Mucosa of descending colon (tissue), 3 donors: ENCODE results near the gene WNK2. TPM values are rescaled to one million over a fixed set of nuclear protein-coding genes. Genes with fewer than 3 reads are reported as not detected.

ENCODE experiments used
- ATAC-seq: fragments of 200-7000 bp; cut with Tn5 transposase; one replicate; pipeline ENCODE4 v1.9.1; 2020; ENCODE audit warnings: mild to moderate bottlenecking, moderate library complexity
- DNase-seq, 3 donors: peaks; one replicate each; pipeline ENCODE4 v3.0.0-alpha.2; 2020
- H3K36me3 ChIP-seq: fragments of 200-600 bp; one replicate; pipeline ENCODE4 v1.8.0; 2021; ENCODE audit warnings: low read depth, mild to moderate bottlenecking
- H3K4me1 ChIP-seq: fragments of 200-600 bp; one replicate; pipeline ENCODE4 v1.8.0; 2021; ENCODE audit warnings: low read depth, mild to moderate bottlenecking
- H3K4me3 ChIP-seq: fragments of 200-600 bp; one replicate; pipeline ENCODE4 v1.8.0; 2021; ENCODE audit warnings: mild to moderate bottlenecking
- H3K9me3 ChIP-seq: fragments of 200-600 bp; one replicate; pipeline ENCODE4 v1.8.0; 2021; ENCODE audit warnings: mild to moderate bottlenecking
- intact Hi-C, 2 donors: fragments of 100-400 bp; cut with DNase I in 1 of 2; cut with micrococcal nuclease in 1 of 2; formaldehyde crosslinking; loops; one replicate each; pipeline versions ENCODE4 v1.11.0 to v1.11.1; 2022; cut with DNase I, micrococcal nuclease
- total RNA-seq, 3 donors: library from RNA; stranded (reverse); fragmentation: NEBNext Ultra II Directional in 2 of 3; extraction: Animal tissue kit (Norgen Biotek cat#: 25700) in 2 of 3; gene quantifications; one replicate each; pipeline versions ENCODE4 v1.2.1 to v1.2.4, GENCODE V29; 2021 to 2023
- TF ChIP-seq, protein P1 (sequence below): fragments of 200-600 bp; IDR thresholded peaks from one replicate; pipeline ENCODE4 v1.8.0; 2022; ENCODE audit warnings: antibody characterized with exemption, mild to moderate bottlenecking
- donor health status: DM: no; HTN: no; CAD: no; lungs with moderate emphysema.
- donor health status: DM: no; HTN: no; CAD: no.
- donor health status: DM: no; HTN: yes; CAD: no.

Gene WNK2
- total RNA-seq, 3 donors from 2014 or later = 175 to 276 (median 201) TPM

DNA sequence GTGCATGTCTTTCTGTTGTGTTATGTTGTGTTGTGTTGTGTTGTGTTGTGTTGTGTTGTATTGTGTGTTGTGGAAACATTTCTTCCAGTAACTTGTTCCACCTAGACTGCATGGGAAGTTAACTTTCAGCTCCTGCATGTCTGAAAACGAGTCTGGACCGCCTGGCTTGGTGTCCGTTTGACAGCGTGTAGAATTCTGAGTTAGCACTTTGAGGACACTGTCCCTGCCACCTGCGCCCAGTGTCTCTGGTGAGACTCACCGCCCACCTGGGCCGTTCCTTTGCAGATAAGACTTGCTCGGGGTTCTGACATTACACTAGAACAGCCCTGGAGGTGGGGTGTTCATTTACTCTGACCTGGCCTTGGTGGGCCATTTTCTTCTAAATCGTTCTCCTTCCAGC lies 42.0 kb downstream of the WNK2 start:
- DNase-seq = peak in 2 of 3 donors; percentile 33 to 45
- TF ChIP-seq, protein P1, sequence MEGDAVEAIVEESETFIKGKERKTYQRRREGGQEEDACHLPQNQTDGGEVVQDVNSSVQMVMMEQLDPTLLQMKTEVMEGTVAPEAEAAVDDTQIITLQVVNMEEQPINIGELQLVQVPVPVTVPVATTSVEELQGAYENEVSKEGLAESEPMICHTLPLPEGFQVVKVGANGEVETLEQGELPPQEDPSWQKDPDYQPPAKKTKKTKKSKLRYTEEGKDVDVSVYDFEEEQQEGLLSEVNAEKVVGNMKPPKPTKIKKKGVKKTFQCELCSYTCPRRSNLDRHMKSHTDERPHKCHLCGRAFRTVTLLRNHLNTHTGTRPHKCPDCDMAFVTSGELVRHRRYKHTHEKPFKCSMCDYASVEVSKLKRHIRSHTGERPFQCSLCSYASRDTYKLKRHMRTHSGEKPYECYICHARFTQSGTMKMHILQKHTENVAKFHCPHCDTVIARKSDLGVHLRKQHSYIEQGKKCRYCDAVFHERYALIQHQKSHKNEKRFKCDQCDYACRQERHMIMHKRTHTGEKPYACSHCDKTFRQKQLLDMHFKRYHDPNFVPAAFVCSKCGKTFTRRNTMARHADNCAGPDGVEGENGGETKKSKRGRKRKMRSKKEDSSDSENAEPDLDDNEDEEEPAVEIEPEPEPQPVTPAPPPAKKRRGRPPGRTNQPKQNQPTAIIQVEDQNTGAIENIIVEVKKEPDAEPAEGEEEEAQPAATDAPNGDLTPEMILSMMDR = no peak
- H3K9me3 ChIP-seq = no peaks in the 10 kb centered on the region
- no peak for ATAC-seq
- H3K4me1 ChIP-seq = peaks cover 63% of the 10 kb centered on the region
- no peak overlapping the region for H3K4me3 ChIP-seq
- intact Hi-C loops = no loop called here
- no peaks in the 10 kb centered on the region for H3K36me3 ChIP-seq

DNA sequence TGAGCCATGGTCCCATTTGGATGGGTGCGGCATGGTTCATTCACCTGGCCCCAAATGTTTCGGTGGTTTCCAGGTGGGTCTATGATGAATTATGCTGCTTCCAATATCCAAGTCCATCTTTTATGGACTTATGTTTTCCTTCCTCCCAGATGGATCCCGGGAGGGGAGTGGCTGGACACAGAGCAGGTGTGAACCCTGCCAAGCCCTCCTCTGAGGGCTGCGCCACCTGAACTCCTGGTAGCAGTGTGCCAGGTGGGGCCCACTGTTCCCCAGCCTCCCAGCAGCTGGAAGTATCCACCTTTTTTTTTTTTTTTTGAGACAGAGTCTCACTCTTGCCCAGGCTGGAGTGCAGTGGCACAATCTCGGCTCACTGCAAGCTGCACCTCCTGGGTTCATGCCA lies 42.9 kb downstream of the WNK2 start:
- Histone ChIP-seq H3K4me3 (no peak overlapping the region), H3K4me1 (peaks cover 72% of the 10 kb centered on the region), H3K36me3 (no peaks in the 10 kb centered on the region), H3K9me3 (no peaks in the 10 kb centered on the region)
- peak; percentile 86 to 90 (median 86) for DNase-seq
- intact Hi-C loops = no loop called here
- ATAC-seq = peak; percentile 70
- TF ChIP-seq, protein P1 = no peak

DNA sequence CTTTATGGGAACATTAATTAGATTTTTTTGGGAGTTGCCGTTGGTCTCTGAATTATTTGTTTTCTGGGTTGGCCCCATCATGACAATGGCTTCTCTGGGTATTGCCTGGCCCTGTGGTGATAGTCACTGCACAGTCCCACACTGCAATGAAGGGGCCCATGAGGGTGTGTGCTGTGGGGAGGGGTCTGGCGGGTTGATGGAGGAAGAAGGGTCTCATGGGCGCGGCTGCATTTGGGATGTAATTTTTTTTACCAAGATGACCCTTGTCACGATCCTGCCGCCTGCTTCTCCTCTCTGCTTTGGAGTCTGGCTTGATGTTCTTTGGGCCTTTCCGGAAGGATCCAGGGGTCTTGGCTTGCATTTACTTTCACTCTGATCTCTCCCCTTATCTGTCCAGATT lies 44.1 kb downstream of the WNK2 start:
- DNase-seq (peak in 2 of 3 donors; percentile 47 to 51), ATAC-seq (peak; percentile 5)
- intact Hi-C loops = no loop called here
- TF ChIP-seq, protein P1 = no peak
- no peaks in the 10 kb centered on the region for H3K36me3 ChIP-seq
- no peaks in the 10 kb centered on the region for H3K9me3 ChIP-seq
- no peak overlapping the region for H3K4me3 ChIP-seq
- peaks cover 77% of the 10 kb centered on the region for H3K4me1 ChIP-seq

DNA sequence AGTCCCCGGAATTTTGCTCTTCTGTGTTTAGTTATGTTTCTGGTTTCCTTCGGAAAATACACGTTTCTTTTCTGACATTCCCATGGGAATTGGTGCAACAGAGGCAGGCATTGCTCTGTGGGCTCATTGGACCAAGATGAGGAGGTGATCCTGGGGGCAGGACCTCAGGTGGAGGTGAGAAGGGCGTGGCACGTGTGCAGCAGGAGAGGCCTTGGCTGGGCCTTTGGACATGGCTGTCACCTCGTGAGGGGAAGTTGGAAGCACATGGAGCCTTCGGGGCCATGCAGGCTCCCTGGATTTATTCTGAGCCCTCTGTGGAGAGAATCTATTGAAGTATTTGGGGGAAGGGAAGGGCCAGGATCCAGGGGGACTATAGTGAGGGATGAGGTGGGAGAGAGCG lies 44.5 kb downstream of the WNK2 start:
- H3K36me3 ChIP-seq = no peaks in the 10 kb centered on the region
- H3K4me3 ChIP-seq = no peak overlapping the region
- intact Hi-C loops = no loop called here
- DNase-seq (peak in 2 of 3 donors; percentile 50 to 51), ATAC-seq (no peak)
- no peaks in the 10 kb centered on the region for H3K9me3 ChIP-seq
- H3K4me1 ChIP-seq = peaks cover 77% of the 10 kb centered on the region
- TF ChIP-seq, protein P1 = no peak

DNA sequence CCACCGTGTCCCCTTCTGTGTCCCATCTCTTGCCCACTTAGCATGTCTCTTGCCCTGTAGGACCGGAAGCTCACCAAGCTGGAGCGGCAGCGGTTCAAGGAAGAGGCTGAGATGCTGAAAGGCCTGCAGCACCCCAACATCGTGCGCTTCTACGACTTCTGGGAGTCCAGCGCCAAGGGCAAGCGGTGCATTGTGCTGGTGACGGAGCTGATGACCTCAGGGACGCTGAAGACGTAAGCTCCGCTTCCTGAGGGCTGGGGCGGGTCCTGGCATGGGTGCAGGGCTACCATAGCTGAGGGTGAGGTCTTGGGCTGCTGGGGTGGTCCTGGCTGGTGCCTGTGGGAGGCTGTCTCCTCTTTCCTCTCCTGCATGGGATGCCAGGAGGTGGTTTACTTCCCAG lies 45.7 kb downstream of the WNK2 start:
- DNase-seq (peak in 1 of 3 donors; percentile 52), ATAC-seq (no peak)
- intact Hi-C loops = no loop called here
- H3K9me3 ChIP-seq = no peaks in the 10 kb centered on the region
- H3K36me3 ChIP-seq = no peaks in the 10 kb centered on the region
- TF ChIP-seq, protein P1 = no peak
- H3K4me3 ChIP-seq = no peak overlapping the region
- peaks cover 76% of the 10 kb centered on the region for H3K4me1 ChIP-seq

DNA sequence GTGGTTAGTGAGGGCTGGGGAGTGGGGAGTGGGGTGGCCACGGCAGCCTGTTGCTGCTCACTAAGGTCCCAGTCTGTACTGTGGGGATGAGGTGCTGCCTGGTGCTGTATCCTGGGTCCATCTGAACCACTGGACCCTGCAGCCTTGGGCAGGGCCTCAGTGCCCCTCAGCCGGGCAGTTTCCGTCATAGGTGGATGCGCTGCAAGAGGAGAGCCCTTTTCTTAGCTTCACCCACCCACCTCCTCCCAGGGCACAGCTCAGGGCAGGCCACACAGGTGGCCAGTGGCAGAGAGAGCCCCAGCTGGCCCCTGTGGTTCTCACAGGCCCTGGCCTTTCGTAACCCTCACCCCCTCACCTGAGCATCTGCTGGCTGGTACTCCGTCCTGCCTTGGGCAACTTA lies 46.2 kb downstream of the WNK2 start:
- Histone ChIP-seq H3K4me3 (no peak overlapping the region), H3K9me3 (no peaks in the 10 kb centered on the region), H3K4me1 (peaks cover 76% of the 10 kb centered on the region), H3K36me3 (no peaks in the 10 kb centered on the region)
- peak in 1 of 3 donors; percentile 48 for DNase-seq
- intact Hi-C loops = no loop called here
- TF ChIP-seq, protein P1 = no peak
- ATAC-seq = no peak
